ENCODE data around the gene C17orf58.
A peak's percentile ranks its signal among the peaks of the same experiment; 100 is the strongest.
"Not testable (repeated sequence)": the region's sequence is repeated elsewhere in the genome, so short reads cannot be mapped to it uniquely, and the experiment has no call there.

C17orf58 gene

GRCh38 chr17:67974185-67974584 lies 22.1 kb downstream of the C17orf58 start:
- TF ChIP-seq SP1 (IDR thresholded peaks at IDR 0.05): no peak
- TF ChIP-seq NFRKB (IDR thresholded peaks at IDR 0.05): no peak
- no peak for TF ChIP-seq FOXK2 (IDR thresholded peaks at IDR 0.05)
- TF ChIP-seq FOXM1 (IDR thresholded peaks at IDR 0.05; ENCODE audit: borderline replicate concordance): no peak
- no peak for TF ChIP-seq ZNF384 (IDR thresholded peaks at IDR 0.05)
- no peak for TF ChIP-seq ARNT (IDR thresholded peaks at IDR 0.05)
- no peak for TF ChIP-seq LEF1 (IDR thresholded peaks at IDR 0.05; ENCODE audit: borderline replicate concordance)
- no peak for TF ChIP-seq CTBP1 (IDR thresholded peaks at IDR 0.05; ENCODE audit: borderline replicate concordance)
- no peak for TF ChIP-seq TARDBP (IDR thresholded peaks at IDR 0.05)
- no peak for TF ChIP-seq L3MBTL2 (conservative IDR thresholded peaks at IDR 0.05)
- no peak for TF ChIP-seq SUZ12 (IDR thresholded peaks at IDR 0.05)
- TF ChIP-seq ELF4 (IDR thresholded peaks at IDR 0.05): no peak
- no peak for TF ChIP-seq PKNOX1 (IDR thresholded peaks at IDR 0.05)
- TF ChIP-seq BHLHE40 (IDR thresholded peaks at IDR 0.05; ENCODE audit: borderline replicate concordance): no peak
- TF ChIP-seq FOXA1 (IDR thresholded peaks at IDR 0.05): no peak
- no peak for TF ChIP-seq HDGF (IDR thresholded peaks at IDR 0.05; ENCODE audit: borderline replicate concordance)
- CTCF ChIA-PET: interaction anchor here (0.8 to 1.0 kb wide), 2 partner anchors 10 to 62 kb away, joined by 3 read pairs; no protein-coding TSS in a partner anchor
- POLR2A ChIA-PET: interaction anchor here (1.3 kb wide), 1 partner anchor 46 kb away, joined by 3 read pairs; no protein-coding TSS in a partner anchor
- DNase-seq (ENCODE audit: extremely low spot score): no peak

GRCh38 chr17:67970783-67971182 lies 25.5 kb downstream of the C17orf58 start:
- CTCF ChIA-PET: no interaction called here
- TF ChIP-seq SP1 (IDR thresholded peaks at IDR 0.05): no peak
- no peak for TF ChIP-seq TARDBP (IDR thresholded peaks at IDR 0.05)
- no peak for TF ChIP-seq ELF4 (IDR thresholded peaks at IDR 0.05)
- no peak for TF ChIP-seq PKNOX1 (IDR thresholded peaks at IDR 0.05)
- TF ChIP-seq ARNT (IDR thresholded peaks at IDR 0.05): no peak
- no peak for TF ChIP-seq BHLHE40 (IDR thresholded peaks at IDR 0.05; ENCODE audit: borderline replicate concordance)
- no peak for TF ChIP-seq CTBP1 (IDR thresholded peaks at IDR 0.05; ENCODE audit: borderline replicate concordance)
- TF ChIP-seq ZNF384 (IDR thresholded peaks at IDR 0.05): no peak
- no peak for TF ChIP-seq LEF1 (IDR thresholded peaks at IDR 0.05; ENCODE audit: borderline replicate concordance)
- no peak for TF ChIP-seq NFRKB (IDR thresholded peaks at IDR 0.05)
- no peak for TF ChIP-seq FOXM1 (IDR thresholded peaks at IDR 0.05; ENCODE audit: borderline replicate concordance)
- no peak for TF ChIP-seq SUZ12 (IDR thresholded peaks at IDR 0.05)
- no peak for TF ChIP-seq L3MBTL2 (conservative IDR thresholded peaks at IDR 0.05)
- no peak for TF ChIP-seq HDGF (IDR thresholded peaks at IDR 0.05; ENCODE audit: borderline replicate concordance)
- no peak for TF ChIP-seq FOXA1 (IDR thresholded peaks at IDR 0.05)
- TF ChIP-seq FOXK2 (IDR thresholded peaks at IDR 0.05): no peak
- no peak for DNase-seq (ENCODE audit: extremely low spot score)
- POLR2A ChIA-PET: no interaction called here

- peak; percentile 32 for DNase-seq (ENCODE audit: extremely low spot score)
- CTCF ChIA-PET: interaction anchor here (1.0 kb wide), 1 partner anchor 13 kb away, joined by 4 read pairs; no protein-coding TSS in a partner anchor
- POLR2A ChIA-PET: not testable (repeated sequence)
These were observed 33.1 kb downstream of the C17orf58 start for GRCh38 chr17:67963145-67963572.

- CTCF ChIA-PET: interaction anchor here (0.6 kb wide), 1 partner anchor 35 kb away, joined by 3 read pairs; no protein-coding TSS in a partner anchor
- DNase-seq (ENCODE audit: extremely low spot score); POLR2A ChIA-PET: not testable (repeated sequence)
These were observed 34.1 kb downstream of the C17orf58 start for GRCh38 chr17:67962156-67962555.

- not testable (repeated sequence) for DNase-seq (ENCODE audit: extremely low spot score)
These were observed 36.0 kb downstream of the C17orf58 start for GRCh38 chr17:67960276-67960675.

GRCh38 chr17:67959510-67959909 lies 36.8 kb downstream of the C17orf58 start:
- CTCF ChIA-PET: interaction anchor here (0.6 to 1.8 kb wide), 2 partner anchors 19 to 33 kb away, joined by 4 read pairs; no protein-coding TSS in a partner anchor

More at GRCh38 chr17:67960276-67960675, 36.0 kb downstream of the C17orf58 start:
- POLR2A ChIA-PET: not testable (repeated sequence)
- CTCF ChIA-PET: interaction anchor here (1.8 kb wide), 1 partner anchor 20 kb away, joined by 4 read pairs; no protein-coding TSS in a partner anchor

More at GRCh38 chr17:67959510-67959909, 36.8 kb downstream of the C17orf58 start:
- TF ChIP-seq LEF1 (IDR thresholded peaks at IDR 0.05; ENCODE audit: borderline replicate concordance): no peak
- TF ChIP-seq FOXA1 (IDR thresholded peaks at IDR 0.05): no peak
- TF ChIP-seq ARNT (IDR thresholded peaks at IDR 0.05): no peak
- no peak for TF ChIP-seq PKNOX1 (IDR thresholded peaks at IDR 0.05)
- TF ChIP-seq FOXK2 (IDR thresholded peaks at IDR 0.05): no peak
- no peak for TF ChIP-seq BHLHE40 (IDR thresholded peaks at IDR 0.05; ENCODE audit: borderline replicate concordance)
- TF ChIP-seq SUZ12 (IDR thresholded peaks at IDR 0.05): no peak
- TF ChIP-seq NFRKB (IDR thresholded peaks at IDR 0.05): no peak
- TF ChIP-seq ELF4 (IDR thresholded peaks at IDR 0.05): no peak
- no peak for TF ChIP-seq L3MBTL2 (conservative IDR thresholded peaks at IDR 0.05)
- no peak for TF ChIP-seq TARDBP (IDR thresholded peaks at IDR 0.05)
- TF ChIP-seq FOXM1 (IDR thresholded peaks at IDR 0.05; ENCODE audit: borderline replicate concordance): no peak
- TF ChIP-seq SP1 (IDR thresholded peaks at IDR 0.05): no peak
- no peak for TF ChIP-seq HDGF (IDR thresholded peaks at IDR 0.05; ENCODE audit: borderline replicate concordance)
- TF ChIP-seq CTBP1 (IDR thresholded peaks at IDR 0.05; ENCODE audit: borderline replicate concordance): no peak
- no peak for TF ChIP-seq ZNF384 (IDR thresholded peaks at IDR 0.05)
- POLR2A ChIA-PET: no interaction called here
- no peak for DNase-seq (ENCODE audit: extremely low spot score)

Data from HEK293T (cell line).